ENCODE data around the gene HSPB2. TPM values are rescaled to one million over a fixed set of nuclear protein-coding genes. Genes with fewer than 3 reads are reported as not detected.

Gene HSPB2
- total RNA-seq, 1 experiment from 2014 or later, result 0.33 TPM

GRCh38 chr11:111946499-111946898, 34.0 kb downstream of the HSPB2 start (continued):
- no peak for TF ChIP-seq PRDM15 (CRISPR knock-in tag; IDR thresholded peaks at IDR 0.05)
- TF ChIP-seq IRF1 (CRISPR knock-in tag; IDR thresholded peaks at IDR 0.05), result no peak
- TF ChIP-seq ELF4 (CRISPR knock-in tag; IDR thresholded peaks at IDR 0.05; ENCODE audit: low read depth), result no peak
- TF ChIP-seq FOXP4 (CRISPR knock-in tag; IDR thresholded peaks at IDR 0.05), result no peak
- no peak for TF ChIP-seq TP53 (CRISPR knock-in tag; IDR thresholded peaks at IDR 0.05)
- TF ChIP-seq NR3C1 (CRISPR knock-in tag; conservative IDR thresholded peaks at IDR 0.05; ENCODE audit: low read depth), result no peak

- DNase-seq (ENCODE audit: low spot score) (no peak), ATAC-seq (no peak)
- Mint-ChIP-seq H3K9me3 (peaks cover 8% of the 10 kb centered on the region; the same call in 1 of the 2 replicates), H3K27ac (no peak overlapping the region), H3K27me3 (ENCODE audit: low read depth) (no peaks in the 10 kb centered on the region; the same call in 1 of the 2 replicates), H3K4me3 (no peak overlapping the region), H3K36me3 (peaks cover 13% of the 10 kb centered on the region; the same call in 1 of the 2 replicates), H3K4me1 (peaks cover 19% of the 10 kb centered on the region)
- ChIA-PET POLR2A (no interaction called here), CTCF (interaction anchor here (1.0 kb wide), 1 partner anchor 35 kb away, joined by 3 read pairs; no protein-coding TSS in a partner anchor)
- no peak for TF ChIP-seq SOX15 (CRISPR knock-in tag; IDR thresholded peaks at IDR 0.05)
- TF ChIP-seq ATF2 (CRISPR knock-in tag; IDR thresholded peaks at IDR 0.05; ENCODE audit: borderline replicate concordance, low read depth), result no peak
- TF ChIP-seq ELF4 (CRISPR knock-in tag; IDR thresholded peaks at IDR 0.05; ENCODE audit: low read depth), result no peak
- TF ChIP-seq OVOL2 (CRISPR knock-in tag; IDR thresholded peaks at IDR 0.05; ENCODE audit: borderline replicate concordance), result no peak
- no peak for TF ChIP-seq TCF7 (CRISPR knock-in tag; IDR thresholded peaks at IDR 0.05; ENCODE audit: low read depth)
- no peak for TF ChIP-seq CTCF (IDR thresholded peaks at IDR 0.05)
- no peak for TF ChIP-seq CDX4 (CRISPR knock-in tag; IDR thresholded peaks at IDR 0.05; ENCODE audit: borderline replicate concordance)
- no peak for TF ChIP-seq NR3C1 (CRISPR knock-in tag; conservative IDR thresholded peaks at IDR 0.05; ENCODE audit: low read depth)
- TF ChIP-seq FOXJ3 (CRISPR knock-in tag; IDR thresholded peaks at IDR 0.05; ENCODE audit: borderline replicate concordance), result no peak
- TF ChIP-seq SMAD3 (CRISPR knock-in tag; IDR thresholded peaks at IDR 0.05; ENCODE audit: borderline replicate concordance), result no peak
Measured at GRCh38 chr11:111947143-111947542, 34.6 kb downstream of the HSPB2 start.

Data from WTC11 (cell line).